Glomerular endothelial cell (primary cell): ENCODE results near the gene ZNF728. TPM values are rescaled to one million over a fixed set of nuclear protein-coding genes. Genes with fewer than 3 reads are reported as not detected.
"Not testable (repeated sequence)": the region's sequence is repeated elsewhere in the genome, so short reads cannot be mapped to it uniquely, and the experiment has no call there.

Source experiments
- DNase-seq: peaks from one replicate; pipeline ENCODE4 v3.0.0-alpha.2; 2011; ENCODE audit warnings: low read depth, low spot score; ENCODE audit errors: extremely low read depth
- total RNA-seq: library from RNA; depleted of rRNA; stranded (reverse); fragments of >200 nt; gene quantifications from 2 replicates; pipeline ENCODE4 v1.2.3, GENCODE V29; 2015

The ZNF728 gene
- total RNA-seq: not detected in 2 replicates

GRCh38 chr19:23002690-23003422 lies at the start of gene ZNF728:
Gene ZNF728, minus strand, starts transcription at chr19:23003176. Its CDS starts 146 bp downstream, at chr19:23003030.
- no peak for DNase-seq

- no peak for DNase-seq
These were observed 49.4 kb upstream of the ZNF728 start for GRCh38 chr19:23052349-23052748.

GRCh38 chr19:23049256-23049655 lies 46.3 kb upstream of the ZNF728 start:
- DNase-seq: no peak

- no peak for DNase-seq
These were observed 43.8 kb upstream of the ZNF728 start for GRCh38 chr19:23046743-23047142.

GRCh38 chr19:23033721-23034120 lies 30.7 kb upstream of the ZNF728 start:
- no peak for DNase-seq

- no peak for DNase-seq
These were observed 12.7 kb upstream of the ZNF728 start for GRCh38 chr19:23015660-23016059.

- not testable (repeated sequence) for DNase-seq
These were observed 8.0 kb downstream of the ZNF728 start for GRCh38 chr19:22994957-22995356.

GRCh38 chr19:22976248-22976647 lies 26.7 kb downstream of the ZNF728 start:
- no peak for DNase-seq

GRCh38 chr19:22975546-22976136 lies 27.3 kb downstream of the ZNF728 start:
- not testable (repeated sequence) for DNase-seq

GRCh38 chr19:22945560-22945959 lies 57.4 kb downstream of the ZNF728 start:
- DNase-seq: no peak

- DNase-seq: no peak
These were observed 67.8 kb downstream of the ZNF728 start for GRCh38 chr19:22935151-22935550.

- not testable (repeated sequence) for DNase-seq
These were observed 75.4 kb downstream of the ZNF728 start for GRCh38 chr19:22927576-22927975.

GRCh38 chr19:22925181-22925580 lies 77.8 kb downstream of the ZNF728 start:
- DNase-seq: not testable (repeated sequence)

Other genes starting within 250 kb of the ZNF728 start
- not detected in 2 replicates for gene ZNF99, start 219.0 kb downstream of the ZNF728 start, total RNA-seq
- not detected in 2 replicates for gene ZNF723, start 170.9 kb downstream of the ZNF728 start, total RNA-seq
- 0.44 and 2.0 TPM in 2 replicates for gene ZNF730, start 113.8 kb upstream of the ZNF728 start, total RNA-seq
- 2.5 and 4.9 TPM in 2 replicates for gene ZNF724, start 247.2 kb upstream of the ZNF728 start, total RNA-seq